LHCN-M2 (cell line): ENCODE measurements around the gene GET4. TPM values are rescaled to one million over a fixed set of nuclear protein-coding genes. Genes with fewer than 3 reads are reported as not detected.
"Not testable (repeated sequence)": the region's sequence is repeated elsewhere in the genome, so short reads cannot be mapped to it uniquely, and the experiment has no call there.

Experiments
- DNase-seq: peaks from one replicate; pipeline ENCODE4 v3.0.0-alpha.2; 2012; ENCODE audit warnings: low read depth
- total RNA-seq: library from RNA; depleted of rRNA; stranded (reverse); fragments of >200 nt; gene quantifications from 2 replicates; pipeline ENCODE4 v1.2.3, GENCODE V29; 2014

GET4 gene
- total RNA-seq, 1 experiment from 2014 or later: 33.7 TPM

DNA sequence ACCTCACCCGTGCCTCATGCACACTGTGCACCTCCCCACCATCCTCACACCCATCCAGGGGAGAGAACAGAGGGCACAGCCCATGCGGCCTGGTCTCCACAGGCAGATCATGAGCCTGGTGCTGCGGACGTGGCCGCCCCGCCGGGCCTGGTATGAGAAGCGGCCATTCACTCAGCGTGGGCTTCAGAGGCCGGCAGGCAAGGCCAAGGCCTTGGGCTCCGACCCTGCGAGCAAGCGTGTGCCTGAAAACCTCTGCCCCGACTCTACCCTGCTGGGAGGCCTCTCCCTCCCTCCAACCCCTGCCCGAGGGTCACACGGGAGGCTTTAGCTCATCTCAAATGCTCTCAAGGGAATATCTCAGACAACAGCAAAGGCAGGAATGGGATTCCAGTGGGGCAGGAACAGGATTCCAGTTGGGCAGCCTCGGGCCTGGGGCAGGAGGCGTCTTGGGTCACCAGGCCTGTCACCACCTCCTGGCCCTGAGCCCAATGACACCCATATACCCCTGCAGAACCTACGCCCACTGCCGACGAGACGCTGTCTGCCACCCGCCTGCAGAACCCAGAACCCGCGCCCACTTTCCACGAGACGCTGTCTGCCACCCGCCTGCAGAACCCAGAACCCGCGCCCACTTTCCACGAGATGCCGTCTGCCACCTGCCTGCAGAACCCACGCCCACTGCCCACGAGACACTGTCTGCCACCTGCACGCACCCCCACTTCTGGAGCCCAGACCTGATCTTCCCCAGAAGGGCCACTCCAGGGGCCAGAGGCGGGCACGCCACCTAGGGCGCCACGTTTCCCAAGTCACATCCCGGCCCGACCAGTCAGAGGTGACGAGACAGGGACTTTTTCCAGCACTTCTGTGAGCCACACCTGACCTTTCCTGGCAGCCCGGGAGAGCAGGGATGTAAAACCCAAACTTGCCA, 39.2 kb downstream of the GET4 start:
- no peak for DNase-seq

DNA sequence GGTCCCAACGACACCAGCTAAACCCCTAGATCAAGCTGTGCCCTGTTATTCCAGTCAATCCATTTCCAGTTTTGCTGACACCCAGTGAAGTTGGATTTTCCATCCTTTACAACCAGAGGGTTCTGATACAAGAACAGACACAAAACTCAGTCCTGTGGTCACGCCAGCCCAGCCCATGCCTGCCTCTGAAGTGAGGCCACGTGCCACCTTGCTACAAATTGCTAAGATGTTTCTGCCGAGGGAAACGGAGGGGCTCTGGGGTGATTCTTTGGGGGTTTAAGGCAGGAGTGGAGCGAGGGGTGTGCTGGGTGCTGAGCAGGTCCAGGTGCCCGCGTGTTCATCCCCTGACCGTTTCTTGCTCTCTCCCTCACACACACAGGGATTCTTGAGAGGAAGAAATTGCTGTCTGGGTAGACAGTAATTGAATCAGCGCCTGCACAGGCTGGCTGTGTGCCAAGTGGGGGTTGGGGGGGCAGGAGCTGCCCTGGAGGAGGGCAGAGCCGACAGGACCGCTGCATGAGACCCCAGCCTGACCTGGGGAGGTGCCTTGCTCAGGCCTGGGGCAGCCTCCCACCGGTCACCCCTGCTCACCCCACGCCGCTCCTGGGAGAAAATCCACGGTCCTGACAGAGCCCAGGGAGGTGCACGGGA, 40.1 kb downstream of the GET4 start:
- no peak for DNase-seq

DNA sequence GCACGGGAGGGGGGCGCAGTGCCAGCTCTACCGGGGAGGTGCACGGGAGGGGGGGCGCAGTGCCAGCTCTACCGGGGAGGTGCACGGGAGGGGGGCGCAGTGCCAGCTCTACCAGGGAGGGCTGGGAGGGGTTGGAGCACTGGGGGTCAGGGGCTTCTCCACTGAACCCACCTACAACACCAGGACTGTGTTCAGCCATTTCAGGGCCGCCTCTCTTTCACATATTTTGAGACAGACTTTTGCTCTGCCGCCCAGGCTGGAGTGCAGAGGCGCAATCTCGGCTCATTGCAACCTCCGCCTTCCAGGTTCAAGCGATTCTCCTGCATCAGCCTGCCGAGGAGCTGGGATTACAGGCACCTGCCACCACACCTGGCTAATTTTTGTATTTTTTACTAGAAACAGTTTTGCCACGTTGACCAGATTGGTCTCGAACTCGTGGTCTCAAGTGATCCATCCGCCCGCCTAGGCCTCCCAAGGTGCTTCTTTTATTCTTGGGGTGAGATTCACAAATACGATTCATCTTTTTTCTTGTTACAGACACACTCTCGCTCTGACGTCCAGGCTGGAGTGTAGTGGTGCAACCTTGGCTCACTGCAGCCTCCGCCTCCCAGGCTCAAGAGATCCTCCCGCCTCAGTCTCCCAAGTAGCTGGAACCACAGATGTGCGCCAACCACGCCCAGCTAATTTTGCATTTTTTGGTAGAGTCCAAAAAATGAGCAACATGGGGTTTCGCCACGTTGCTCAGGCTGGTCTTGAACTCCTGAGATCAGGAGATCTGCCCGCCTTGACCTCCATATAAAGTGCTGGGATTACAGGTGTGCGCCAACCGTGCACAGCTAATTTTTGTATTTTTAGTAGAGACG, 41.1 kb downstream of the GET4 start:
- no peak for DNase-seq

DNA sequence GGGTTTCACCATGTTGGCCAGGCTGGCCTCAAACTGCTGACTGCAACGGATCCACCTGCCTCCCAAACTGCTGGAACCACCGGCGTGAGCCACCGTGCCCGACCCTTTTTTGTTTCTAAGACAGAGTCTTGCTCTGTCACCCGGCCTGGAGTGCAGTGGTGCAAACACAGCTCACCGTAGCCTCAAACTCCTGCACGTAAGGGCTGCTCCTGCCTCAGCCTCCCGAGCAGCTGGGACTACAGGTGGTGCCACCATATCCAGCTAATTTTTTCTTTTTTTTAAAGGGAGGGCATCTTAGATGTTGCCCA, 41.7 kb downstream of the GET4 start:
- no peak for DNase-seq

DNA sequence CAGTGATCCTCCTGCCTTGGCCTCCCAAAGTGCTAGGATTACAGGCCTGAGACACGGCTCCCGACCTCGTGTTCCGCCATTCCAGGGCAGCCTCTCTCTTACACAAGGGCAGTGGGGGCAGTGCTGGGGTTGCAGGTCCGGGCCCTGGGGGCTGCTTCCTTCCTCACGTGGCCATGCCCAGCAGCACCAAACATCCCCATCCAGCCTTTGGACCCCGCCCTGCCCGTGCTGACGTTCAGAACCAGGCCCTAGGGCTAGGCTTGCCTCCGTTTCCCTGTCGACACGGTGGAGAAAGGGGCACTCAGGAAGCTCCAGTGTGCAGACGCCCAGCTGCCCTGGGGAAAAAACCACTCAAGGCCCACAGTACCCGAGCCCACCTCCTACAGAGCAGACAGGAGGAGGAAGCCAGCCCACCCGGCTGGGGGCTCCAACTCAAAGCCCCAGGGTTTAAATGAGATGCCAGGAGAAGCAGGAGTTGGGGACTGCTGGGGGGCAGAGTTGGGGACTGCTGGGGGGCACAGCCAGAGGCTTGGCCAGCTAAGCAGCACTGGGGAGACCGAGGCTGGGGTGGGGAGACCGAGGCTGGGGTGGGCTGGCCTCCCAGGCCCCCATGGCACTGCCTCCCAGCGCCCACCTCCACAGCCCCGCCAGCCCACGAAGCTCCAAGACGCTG, 42.2 kb downstream of the GET4 start:
- DNase-seq: no peak

GRCh38 chr7:919114-919442, 42.7 kb downstream of the GET4 start:
- no peak for DNase-seq

DNA sequence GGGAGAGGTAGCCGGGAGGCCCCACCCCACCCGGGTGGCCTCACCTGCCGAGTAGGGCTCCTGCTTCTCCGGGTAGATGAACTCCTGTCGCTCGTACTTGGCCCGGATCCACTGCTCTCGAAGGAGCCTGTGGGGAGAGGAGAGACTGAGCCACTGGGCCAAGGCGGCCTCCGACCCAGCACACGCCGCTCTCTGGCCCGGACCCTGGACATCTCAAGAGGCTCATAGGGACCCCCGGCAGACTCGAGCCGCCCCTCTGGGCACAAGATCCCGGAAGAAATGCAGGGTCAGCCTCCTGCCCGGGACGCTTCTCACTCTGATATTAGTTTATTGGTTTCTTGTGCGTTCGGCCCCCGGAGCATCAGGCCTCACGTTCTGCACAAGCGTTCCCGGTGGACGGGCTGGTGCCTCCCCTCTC, 43.6 kb downstream of the GET4 start:
- no peak for DNase-seq

GRCh38 chr7:920351-921070, 44.2 kb downstream of the GET4 start:
- no peak for DNase-seq

GRCh38 chr7:921071-921461, 44.7 kb downstream of the GET4 start:
- DNase-seq: no peak

DNA sequence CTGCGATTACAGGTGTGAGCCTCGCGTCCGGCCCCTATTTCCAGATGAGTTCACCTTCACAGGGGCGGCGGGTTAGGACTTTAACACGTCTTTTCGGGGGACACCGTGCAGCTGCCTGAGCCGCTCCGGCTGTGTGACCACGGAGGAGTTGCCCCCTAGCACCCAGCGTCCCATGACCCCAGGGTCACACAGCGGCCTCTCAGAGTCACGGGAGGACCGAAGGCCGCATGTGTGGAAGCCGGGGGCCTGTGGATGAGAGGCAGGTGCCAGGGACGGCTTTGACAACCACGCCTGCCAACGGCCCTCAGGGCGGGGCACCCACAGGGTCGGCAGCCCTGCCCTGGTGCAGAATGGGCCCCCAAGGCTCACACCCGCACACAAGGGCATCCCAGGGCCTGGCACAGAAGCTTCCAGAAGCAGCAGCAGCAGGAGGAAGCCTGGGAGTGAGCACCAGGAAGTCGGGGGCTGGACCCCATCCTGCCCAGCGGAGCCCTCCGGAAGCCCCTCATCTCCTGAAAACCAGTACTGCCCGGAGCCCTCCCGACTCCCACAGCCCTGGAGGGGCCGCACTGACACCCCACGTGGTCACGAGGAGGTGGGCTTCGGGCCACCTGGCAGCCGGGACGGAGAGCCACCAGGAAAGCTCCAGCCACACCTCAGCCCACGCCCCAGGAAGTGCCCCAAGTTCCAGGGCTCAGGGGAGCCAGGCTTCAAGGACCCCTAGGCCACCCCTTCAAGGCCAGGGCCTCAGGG, 45.4 kb downstream of the GET4 start:
- no peak for DNase-seq

DNA sequence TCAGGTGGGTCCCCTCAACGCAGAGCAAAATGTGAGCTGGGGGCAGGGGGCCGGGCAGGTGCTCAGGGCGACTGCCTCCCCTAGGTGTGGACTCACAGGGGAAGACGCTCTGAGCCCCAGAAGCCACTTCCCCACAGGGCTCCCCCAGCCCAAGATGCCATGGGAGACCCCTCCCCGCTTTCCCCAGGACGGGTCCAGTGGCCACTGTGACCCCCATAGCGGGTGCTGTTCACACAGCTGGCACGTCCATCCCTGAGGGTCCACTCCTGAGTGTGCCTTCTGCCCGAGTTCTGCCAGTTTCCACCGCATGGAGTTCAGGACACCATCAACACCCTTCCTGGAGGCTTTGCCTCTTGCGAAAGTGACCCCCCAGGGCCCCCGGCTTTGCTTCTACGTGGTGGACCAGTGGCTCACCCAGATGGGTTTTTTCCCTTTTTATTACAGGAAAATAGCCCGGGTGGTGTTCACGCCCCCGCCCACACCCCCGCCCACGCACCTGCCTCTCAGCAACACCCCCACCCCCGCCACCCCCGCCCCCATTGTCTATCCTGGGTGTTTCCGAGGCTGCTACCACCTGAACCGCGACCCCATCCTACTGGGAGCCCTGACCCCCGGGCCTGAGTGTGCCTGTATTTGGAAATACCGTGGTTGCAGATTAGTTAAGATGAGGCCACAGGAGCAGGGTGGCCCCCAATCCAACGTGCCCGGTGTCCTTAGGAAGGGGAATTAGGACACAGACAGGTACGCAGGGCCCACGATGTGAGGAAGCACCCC, 46.2 kb downstream of the GET4 start:
- no peak for DNase-seq

- no peak for DNase-seq
Observed at GRCh38 chr7:923108-924041, 47.0 kb downstream of the GET4 start.

GRCh38 chr7:924042-924441, 47.7 kb downstream of the GET4 start:
- not testable (repeated sequence) for DNase-seq

GRCh38 chr7:924541-925231, 48.3 kb downstream of the GET4 start:
- DNase-seq: peak; percentile 24

GRCh38 chr7:925601-926000, 49.2 kb downstream of the GET4 start:
- no peak for DNase-seq

DNA sequence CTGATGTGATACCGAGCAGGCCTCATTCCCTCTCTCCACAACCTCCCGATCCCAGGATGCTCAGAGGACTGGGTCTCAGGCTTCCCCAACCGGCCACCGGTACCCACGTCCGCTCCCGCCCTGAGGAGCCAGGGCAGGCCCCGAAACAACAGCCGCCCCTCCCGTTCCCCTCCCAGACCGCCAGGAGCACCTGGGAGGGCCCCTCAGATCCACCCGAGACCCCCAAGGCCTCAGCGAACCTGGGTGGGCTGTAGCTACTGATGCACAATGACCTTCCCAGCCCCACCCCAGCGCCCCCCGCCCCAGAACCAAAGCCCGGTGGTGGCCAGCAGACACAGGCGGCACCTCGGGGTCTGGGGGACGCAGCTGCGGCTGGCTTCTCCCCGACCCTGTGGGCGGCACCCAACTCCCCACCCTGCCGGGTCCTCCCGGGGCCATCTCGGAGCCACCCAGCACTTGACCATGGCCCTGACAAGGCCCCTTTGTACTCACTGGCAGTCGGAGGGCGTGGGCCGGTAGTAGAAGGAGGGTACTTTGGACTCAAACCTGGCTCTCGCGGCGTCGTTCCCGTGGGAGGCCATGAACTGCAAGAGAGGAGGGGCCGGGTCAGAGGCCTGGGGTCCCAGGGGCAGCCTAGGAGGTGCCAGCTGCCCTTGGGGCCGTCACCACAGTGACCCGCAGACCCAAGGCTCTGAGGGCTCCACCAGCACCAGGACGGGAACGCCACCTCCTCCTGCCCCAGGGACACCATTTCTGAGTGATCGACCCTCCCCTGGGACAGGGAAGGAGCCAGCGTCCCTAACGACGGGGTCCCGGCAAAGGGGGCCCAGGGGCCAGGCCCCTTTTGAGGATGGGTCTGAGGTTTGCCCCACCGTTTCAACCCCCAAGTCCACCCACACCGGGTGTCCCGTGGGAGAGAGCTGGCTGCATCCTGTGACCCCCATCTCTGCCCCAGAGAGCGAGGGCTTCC, 50.0 kb downstream of the GET4 start:
- no peak for DNase-seq
